Neural cell (in vitro differentiated cells): Measurements from ENCODE around the gene WDR12. TPM values are rescaled to one million over a fixed set of nuclear protein-coding genes. Genes with fewer than 3 reads are reported as not detected.

ENCODE experiments used
- H2AFZ ChIP-seq: fragments of 200-600, 300-800 bp; sonication (generic), shearing (Covaris generic); 2 replicates; pipeline ENCODE4 v1.6.0; 2014; ENCODE audit warnings: low read depth, mild to moderate bottlenecking, antibody characterized with exemption, low read length, moderate library complexity
- H3F3A ChIP-seq: fragments of 200-600 bp; shearing (Covaris generic); 2 replicates; pipeline ENCODE4 v1.6.1; 2016; ENCODE audit warnings: mild to moderate bottlenecking, moderate library complexity, mixed read lengths, antibody characterized with exemption, low read length; ENCODE audit not compliant: insufficient read depth, poor library complexity, severe bottlenecking
- H3K27ac ChIP-seq: fragments of 200-600, 300-800 bp; sonication (generic), shearing (Covaris generic); 2 replicates; pipeline ENCODE4 v1.5.1; 2014; ENCODE audit warnings: mild to moderate bottlenecking, low read length, moderate library complexity
- H3K27me3 ChIP-seq: fragments of 300-800, 200-600 bp; sonication (generic), shearing (Covaris generic); 2 replicates; pipeline ENCODE4 v1.6.0; 2014; ENCODE audit warnings: mild to moderate bottlenecking, low read depth, low read length, moderate library complexity; ENCODE audit not compliant: insufficient read depth
- H3K36me3 ChIP-seq: fragments of 300-800, 200-600 bp; sonication (generic), shearing (Covaris generic); 2 replicates; pipeline ENCODE4 v1.5.1; 2014; ENCODE audit warnings: mild to moderate bottlenecking, antibody characterized with exemption, low read length, moderate library complexity; ENCODE audit not compliant: insufficient read depth
- H3K4me2 ChIP-seq: fragments of 300-800, 200-600 bp; sonication (generic), shearing (Covaris generic); 2 replicates; pipeline ENCODE4 v1.6.0; 2014; ENCODE audit warnings: mild to moderate bottlenecking, low read length
- H3K4me3 ChIP-seq: fragments of 300-800, 200-600 bp; sonication (generic), shearing (Covaris generic); 2 replicates; pipeline ENCODE4 v1.5.1; 2014; ENCODE audit warnings: mild to moderate bottlenecking, low read length, moderate library complexity
- H3K79me2 ChIP-seq: fragments of 200-600 bp; shearing (Covaris generic); replicated peaks from 2 replicates; pipeline ENCODE4 v1.6.0; 2014; ENCODE audit warnings: mild to moderate bottlenecking, low read length, moderate library complexity; ENCODE audit not compliant: insufficient read depth
- H3K9ac ChIP-seq: fragments of 300-800, 200-600 bp; sonication (generic), shearing (Covaris generic); 2 replicates; pipeline ENCODE4 v1.6.1; 2016; ENCODE audit warnings: mild to moderate bottlenecking, low read length, mixed read lengths
- H3K9me2 ChIP-seq: fragments of 200-600 bp; shearing (Covaris generic); 2 replicates; pipeline ENCODE4 v1.6.1; 2016; ENCODE audit warnings: mild to moderate bottlenecking, low read length, mixed read lengths; ENCODE audit not compliant: insufficient read depth
- H3K9me3 ChIP-seq: fragments of 200-600, 300-800 bp; sonication (generic), shearing (Covaris generic); 2 replicates; pipeline ENCODE4 v1.6.1; 2016; ENCODE audit warnings: mild to moderate bottlenecking, mixed run types, low read length, moderate library complexity, mixed read lengths
- H4K20me1 ChIP-seq: fragments of 200-600 bp; shearing (Covaris generic); 2 replicates; pipeline ENCODE4 v1.6.1; 2016; ENCODE audit warnings: mild to moderate bottlenecking, mixed run types; ENCODE audit not compliant: insufficient read depth
- EP300 ChIP-seq: fragments of 450-650 bp; conservative IDR thresholded peaks from 2 replicates; pipeline ENCODE4 v1.6.1; 2014; ENCODE audit warnings: antibody characterized with exemption, mild to moderate bottlenecking, moderate library complexity; ENCODE audit not compliant: poor library complexity, severe bottlenecking
- EZH2 ChIP-seq: fragments of 200-600, 300-800 bp; shearing (Covaris generic), sonication (generic); IDR thresholded peaks from 2 replicates; pipeline ENCODE4 v1.6.1; 2014; ENCODE audit warnings: antibody characterized with exemption, low read length, borderline replicate concordance, mild to moderate bottlenecking; ENCODE audit not compliant: insufficient read depth, poor library complexity, severe bottlenecking
- MXI1 ChIP-seq: fragments of 450-650 bp; conservative IDR thresholded peaks from 2 replicates; pipeline ENCODE4 v1.6.1; 2014; ENCODE audit warnings: antibody characterized with exemption, mild to moderate bottlenecking; ENCODE audit not compliant: poor library complexity, severe bottlenecking
- POLR2AphosphoS5 ChIP-seq: IDR thresholded peaks from 2 replicates; pipeline ENCODE4 v1.6.1; 2012
- RAD21 ChIP-seq: fragments of 450-650 bp; conservative IDR thresholded peaks from 2 replicates; pipeline ENCODE4 v1.6.1; 2014; ENCODE audit warnings: antibody characterized with exemption, mild to moderate bottlenecking, moderate library complexity
- SMC3 ChIP-seq: fragments of 450-650 bp; conservative IDR thresholded peaks from 2 replicates; pipeline ENCODE4 v1.6.1; 2014; ENCODE audit warnings: antibody characterized with exemption, mild to moderate bottlenecking, moderate library complexity; ENCODE audit not compliant: poor library complexity
- TAF1 ChIP-seq: IDR thresholded peaks from 2 replicates; pipeline ENCODE4 v1.6.1; 2012; ENCODE audit warnings: low read depth
- polyA plus RNA-seq: library from polyadenylated mRNA; depleted of rRNA; stranded (reverse); fragments of >200 nt; gene quantifications from 2 replicates; pipeline ENCODE4 v1.2.3, GENCODE V29; 2014
- TF ChIP-seq, protein P1 (sequence below): fragments of 450-650 bp; IDR thresholded peaks from 2 replicates; pipeline ENCODE4 v1.5.1; 2014; ENCODE audit warnings: antibody characterized with exemption, mild to moderate bottlenecking, moderate library complexity; ENCODE audit not compliant: poor library complexity, severe bottlenecking
- TF ChIP-seq, protein P2 (sequence below): IDR thresholded peaks from 2 replicates; pipeline ENCODE4 v1.6.1; 2012; ENCODE audit warnings: borderline replicate concordance

The WDR12 gene
- polyA plus RNA-seq, 1 donor from 2014 or later: 26.8 TPM

DNA sequence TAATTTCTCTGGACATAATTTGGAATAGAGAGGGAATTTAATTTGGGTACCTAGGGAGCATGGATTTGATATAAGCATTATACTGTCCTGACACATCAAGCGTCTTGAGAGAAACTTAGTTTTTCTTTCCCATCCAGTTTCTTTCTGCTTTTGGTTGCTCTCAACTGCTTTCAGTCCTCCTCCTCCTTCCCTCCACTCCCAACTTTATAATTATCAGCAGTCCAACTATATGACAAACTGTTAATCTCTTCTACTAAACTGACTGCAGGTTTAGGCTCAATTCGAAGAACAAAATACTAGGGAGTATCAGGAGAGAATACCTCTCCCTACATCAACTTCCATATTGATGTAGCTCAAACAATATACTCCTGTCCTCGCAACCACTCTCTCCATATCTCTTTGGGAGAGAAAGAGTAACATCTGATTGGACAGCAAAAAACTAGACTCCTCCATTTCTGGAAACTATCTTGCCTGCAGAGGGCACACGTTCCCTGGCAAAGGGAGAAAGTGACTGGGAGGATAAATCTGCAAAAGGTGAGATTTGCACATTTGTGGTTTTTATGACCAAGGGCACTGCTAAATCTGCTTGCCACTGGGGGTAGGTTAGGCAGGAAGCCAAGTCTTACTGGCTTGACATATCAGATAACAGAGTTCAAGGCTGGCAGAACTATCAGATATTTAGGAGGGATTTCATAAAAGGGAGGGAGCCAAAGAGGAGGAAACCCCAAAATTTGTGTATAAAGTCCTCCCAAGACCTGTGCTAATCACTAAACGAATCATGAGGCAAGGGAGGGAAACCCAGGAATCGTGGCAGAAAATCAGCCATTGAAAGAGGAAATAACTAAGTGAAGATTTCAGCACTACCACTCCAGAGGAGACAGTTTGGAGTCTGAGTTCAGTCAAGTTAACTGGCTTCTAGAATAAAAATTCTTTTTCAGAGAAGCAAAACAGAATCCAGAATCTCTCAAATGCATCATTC, 79.9 kb downstream of the WDR12 start:
- Histone ChIP-seq H3K79me2 (no peaks in the 10 kb centered on the region), H3K4me2 (no peak overlapping the region), H3K36me3 (no peaks in the 10 kb centered on the region), H4K20me1 (no peaks in the 10 kb centered on the region), H3F3A (no peaks in the 10 kb centered on the region), H3K27me3 (no peaks in the 10 kb centered on the region), H3K9me3 (no peaks in the 10 kb centered on the region), H3K9ac (no peak overlapping the region), H2AFZ (no peak overlapping the region), H3K9me2 (no peaks in the 10 kb centered on the region), H3K4me3 (no peak overlapping the region), H3K27ac (no peak overlapping the region)
- TF ChIP-seq EP300: no peak
- TF ChIP-seq SMC3: peak; percentile 26
- no peak for TF ChIP-seq POLR2AphosphoS5
- TF ChIP-seq, protein P1, sequence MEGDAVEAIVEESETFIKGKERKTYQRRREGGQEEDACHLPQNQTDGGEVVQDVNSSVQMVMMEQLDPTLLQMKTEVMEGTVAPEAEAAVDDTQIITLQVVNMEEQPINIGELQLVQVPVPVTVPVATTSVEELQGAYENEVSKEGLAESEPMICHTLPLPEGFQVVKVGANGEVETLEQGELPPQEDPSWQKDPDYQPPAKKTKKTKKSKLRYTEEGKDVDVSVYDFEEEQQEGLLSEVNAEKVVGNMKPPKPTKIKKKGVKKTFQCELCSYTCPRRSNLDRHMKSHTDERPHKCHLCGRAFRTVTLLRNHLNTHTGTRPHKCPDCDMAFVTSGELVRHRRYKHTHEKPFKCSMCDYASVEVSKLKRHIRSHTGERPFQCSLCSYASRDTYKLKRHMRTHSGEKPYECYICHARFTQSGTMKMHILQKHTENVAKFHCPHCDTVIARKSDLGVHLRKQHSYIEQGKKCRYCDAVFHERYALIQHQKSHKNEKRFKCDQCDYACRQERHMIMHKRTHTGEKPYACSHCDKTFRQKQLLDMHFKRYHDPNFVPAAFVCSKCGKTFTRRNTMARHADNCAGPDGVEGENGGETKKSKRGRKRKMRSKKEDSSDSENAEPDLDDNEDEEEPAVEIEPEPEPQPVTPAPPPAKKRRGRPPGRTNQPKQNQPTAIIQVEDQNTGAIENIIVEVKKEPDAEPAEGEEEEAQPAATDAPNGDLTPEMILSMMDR: peak; percentile 27
- no peak for TF ChIP-seq EZH2
- no peak for TF ChIP-seq TAF1
- TF ChIP-seq, protein P2, sequence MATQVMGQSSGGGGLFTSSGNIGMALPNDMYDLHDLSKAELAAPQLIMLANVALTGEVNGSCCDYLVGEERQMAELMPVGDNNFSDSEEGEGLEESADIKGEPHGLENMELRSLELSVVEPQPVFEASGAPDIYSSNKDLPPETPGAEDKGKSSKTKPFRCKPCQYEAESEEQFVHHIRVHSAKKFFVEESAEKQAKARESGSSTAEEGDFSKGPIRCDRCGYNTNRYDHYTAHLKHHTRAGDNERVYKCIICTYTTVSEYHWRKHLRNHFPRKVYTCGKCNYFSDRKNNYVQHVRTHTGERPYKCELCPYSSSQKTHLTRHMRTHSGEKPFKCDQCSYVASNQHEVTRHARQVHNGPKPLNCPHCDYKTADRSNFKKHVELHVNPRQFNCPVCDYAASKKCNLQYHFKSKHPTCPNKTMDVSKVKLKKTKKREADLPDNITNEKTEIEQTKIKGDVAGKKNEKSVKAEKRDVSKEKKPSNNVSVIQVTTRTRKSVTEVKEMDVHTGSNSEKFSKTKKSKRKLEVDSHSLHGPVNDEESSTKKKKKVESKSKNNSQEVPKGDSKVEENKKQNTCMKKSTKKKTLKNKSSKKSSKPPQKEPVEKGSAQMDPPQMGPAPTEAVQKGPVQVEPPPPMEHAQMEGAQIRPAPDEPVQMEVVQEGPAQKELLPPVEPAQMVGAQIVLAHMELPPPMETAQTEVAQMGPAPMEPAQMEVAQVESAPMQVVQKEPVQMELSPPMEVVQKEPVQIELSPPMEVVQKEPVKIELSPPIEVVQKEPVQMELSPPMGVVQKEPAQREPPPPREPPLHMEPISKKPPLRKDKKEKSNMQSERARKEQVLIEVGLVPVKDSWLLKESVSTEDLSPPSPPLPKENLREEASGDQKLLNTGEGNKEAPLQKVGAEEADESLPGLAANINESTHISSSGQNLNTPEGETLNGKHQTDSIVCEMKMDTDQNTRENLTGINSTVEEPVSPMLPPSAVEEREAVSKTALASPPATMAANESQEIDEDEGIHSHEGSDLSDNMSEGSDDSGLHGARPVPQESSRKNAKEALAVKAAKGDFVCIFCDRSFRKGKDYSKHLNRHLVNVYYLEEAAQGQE: no peak
- TF ChIP-seq RAD21: peak; percentile 26

DNA sequence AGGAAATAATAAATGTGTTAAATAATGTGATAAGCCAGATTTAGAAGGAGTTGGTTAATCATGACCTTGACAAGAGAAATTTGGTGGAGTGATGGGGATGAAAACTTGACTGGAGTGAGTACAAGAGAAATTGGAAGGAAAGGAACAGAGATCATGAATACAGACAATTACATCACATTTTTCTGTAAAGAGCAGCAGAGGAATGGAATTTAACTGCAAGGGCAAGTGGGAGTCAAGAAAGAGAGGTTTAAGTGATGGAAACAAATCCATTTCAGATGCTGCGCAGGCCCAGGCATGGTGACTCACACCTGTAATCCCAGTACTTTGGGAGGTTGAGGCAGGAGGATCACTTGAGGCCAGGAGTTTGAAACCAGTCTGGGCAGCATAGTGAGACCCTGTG, 86.6 kb downstream of the WDR12 start:
- no peaks in the 10 kb centered on the region for H4K20me1 ChIP-seq
- no peak overlapping the region for H3K4me2 ChIP-seq
- no peaks in the 10 kb centered on the region for H3F3A ChIP-seq
- H3K9ac ChIP-seq: no peak overlapping the region
- H3K79me2 ChIP-seq: no peaks in the 10 kb centered on the region
- H3K36me3 ChIP-seq: no peaks in the 10 kb centered on the region
- no peak for TF ChIP-seq RAD21
- TF ChIP-seq, protein P1: no peak
- no peak for TF ChIP-seq EP300
- TF ChIP-seq MXI1: no peak
- no peak for TF ChIP-seq TAF1
- no peak for TF ChIP-seq EZH2
- TF ChIP-seq SMC3: no peak
- no peaks in the 10 kb centered on the region for H3K27me3 ChIP-seq
- no peak overlapping the region for H3K27ac ChIP-seq
- no peak overlapping the region for H2AFZ ChIP-seq
- no peaks in the 10 kb centered on the region for H3K9me3 ChIP-seq
- no peaks in the 10 kb centered on the region for H3K9me2 ChIP-seq
- no peak overlapping the region for H3K4me3 ChIP-seq

Other genes starting within 250 kb of the WDR12 start
- gene ICA1L, start 39.9 kb downstream of the WDR12 start, polyA plus RNA-seq: 61.2 and 61.4 TPM in 2 replicates
- gene CARF, start 602 bp upstream of the WDR12 start, polyA plus RNA-seq: 20.1 and 32.2 TPM in 2 replicates
- 5.2 and 7.9 TPM in 2 replicates for gene NBEAL1, start 103.2 kb upstream of the WDR12 start, polyA plus RNA-seq